Measurements from ENCODE around the gene LY6G5C. TPM values are rescaled to one million over a fixed set of nuclear protein-coding genes. Genes with fewer than 3 reads are reported as not detected.

The LY6G5C gene
- polyA plus RNA-seq, 1 donor = 2.7 TPM

GRCh38 chr6:31639449-31639861 lies 41.4 kb downstream of the LY6G5C start:
- DNase-seq = no peak

- no peak for DNase-seq
These were observed 41.8 kb downstream of the LY6G5C start for GRCh38 chr6:31639043-31639442.

- DNase-seq = no peak
These were observed 43.9 kb downstream of the LY6G5C start for GRCh38 chr6:31636698-31637596.

- no peak for DNase-seq
These were observed 45.8 kb downstream of the LY6G5C start for GRCh38 chr6:31634969-31635575.

- no peak for DNase-seq
These were observed 46.7 kb downstream of the LY6G5C start for GRCh38 chr6:31634131-31634530.

- no peak for DNase-seq
These were observed 47.4 kb downstream of the LY6G5C start for GRCh38 chr6:31633447-31633846.

- DNase-seq = no peak
These were observed 48.5 kb downstream of the LY6G5C start for GRCh38 chr6:31632279-31632946.

GRCh38 chr6:31631681-31632278 lies 49.1 kb downstream of the LY6G5C start:
- no peak for DNase-seq

GRCh38 chr6:31631209-31631608 lies 49.7 kb downstream of the LY6G5C start:
- no peak for DNase-seq

- DNase-seq = no peak
These were observed 50.5 kb downstream of the LY6G5C start for GRCh38 chr6:31630177-31630934.

- DNase-seq = no peak
These were observed 51.9 kb downstream of the LY6G5C start for GRCh38 chr6:31629014-31629413.

GRCh38 chr6:31627690-31628287 lies 53.1 kb downstream of the LY6G5C start:
- no peak for DNase-seq

GRCh38 chr6:31626952-31627351 lies 53.9 kb downstream of the LY6G5C start:
- DNase-seq = no peak

Other genes starting within 250 kb of the LY6G5C start
- 2.1 TPM for gene MICB, start 182.9 kb downstream of the LY6G5C start, polyA plus RNA-seq (ENCODE audit: insufficient read length)
- 11.9 TPM for gene MCCD1, start 152.1 kb downstream of the LY6G5C start, polyA plus RNA-seq (ENCODE audit: insufficient read length)
- 785 TPM for gene DDX39B, start 139.1 kb downstream of the LY6G5C start, polyA plus RNA-seq (ENCODE audit: insufficient read length)
- 8.6 TPM for gene ATP6V1G2, start 134.5 kb downstream of the LY6G5C start, polyA plus RNA-seq (ENCODE audit: insufficient read length)
- gene NFKBIL1, start 133.5 kb downstream of the LY6G5C start, polyA plus RNA-seq (ENCODE audit: insufficient read length) = 15.7 TPM
- 0.40 TPM for gene LTA, start 108.8 kb downstream of the LY6G5C start, polyA plus RNA-seq (ENCODE audit: insufficient read length)
- gene TNF, start 105.5 kb downstream of the LY6G5C start, polyA plus RNA-seq (ENCODE audit: insufficient read length) = 0.17 TPM
- gene LTB, start 98.6 kb downstream of the LY6G5C start, polyA plus RNA-seq (ENCODE audit: insufficient read length) = 0.91 TPM
- gene LST1, start 94.8 kb downstream of the LY6G5C start, polyA plus RNA-seq (ENCODE audit: insufficient read length) = 2.6 TPM
- gene NCR3, start 88.1 kb downstream of the LY6G5C start, polyA plus RNA-seq (ENCODE audit: insufficient read length) = not detected
- gene AIF1, start 65.8 kb downstream of the LY6G5C start, polyA plus RNA-seq (ENCODE audit: insufficient read length) = 60.5 TPM
- gene PRRC2A, start 60.4 kb downstream of the LY6G5C start, polyA plus RNA-seq (ENCODE audit: insufficient read length) = 184 TPM
- gene BAG6, start 28.4 kb downstream of the LY6G5C start, polyA plus RNA-seq (ENCODE audit: insufficient read length) = 242 TPM
- gene APOM, start 25.2 kb downstream of the LY6G5C start, polyA plus RNA-seq (ENCODE audit: insufficient read length) = 95.0 TPM
- gene C6orf47, start 20.3 kb downstream of the LY6G5C start, polyA plus RNA-seq (ENCODE audit: insufficient read length) = 18.2 TPM
- 27.5 TPM for gene GPANK1, start 16.1 kb downstream of the LY6G5C start, polyA plus RNA-seq (ENCODE audit: insufficient read length)
- 237 TPM for gene CSNK2B, start 15.0 kb downstream of the LY6G5C start, polyA plus RNA-seq (ENCODE audit: insufficient read length)
- gene LY6G5B, start 11.1 kb downstream of the LY6G5C start, polyA plus RNA-seq (ENCODE audit: insufficient read length) = 31.1 TPM
- 60.7 TPM for gene ABHD16A, start 22.3 kb upstream of the LY6G5C start, polyA plus RNA-seq (ENCODE audit: insufficient read length)
- gene LY6G6F, start 25.8 kb upstream of the LY6G5C start, polyA plus RNA-seq (ENCODE audit: insufficient read length) = 0.32 TPM
- gene LY6G6D, start 34.3 kb upstream of the LY6G5C start, polyA plus RNA-seq (ENCODE audit: insufficient read length) = not detected
- 1.1 TPM for gene LY6G6C, start 40.7 kb upstream of the LY6G5C start, polyA plus RNA-seq (ENCODE audit: insufficient read length)
- gene MPIG6B, start 42.3 kb upstream of the LY6G5C start, polyA plus RNA-seq (ENCODE audit: insufficient read length) = 1.7 TPM
- gene DDAH2, start 48.2 kb upstream of the LY6G5C start, polyA plus RNA-seq (ENCODE audit: insufficient read length) = 148 TPM
- gene CLIC1, start 55.5 kb upstream of the LY6G5C start, polyA plus RNA-seq (ENCODE audit: insufficient read length) = 268 TPM
- 62.2 TPM for gene MSH5, start 58.9 kb upstream of the LY6G5C start, polyA plus RNA-seq (ENCODE audit: insufficient read length)
- gene SAPCD1, start 81.6 kb upstream of the LY6G5C start, polyA plus RNA-seq (ENCODE audit: insufficient read length) = 16.0 TPM
- gene VWA7, start 96.3 kb upstream of the LY6G5C start, polyA plus RNA-seq (ENCODE audit: insufficient read length) = 8.5 TPM
- gene VARS1, start 114.7 kb upstream of the LY6G5C start, polyA plus RNA-seq (ENCODE audit: insufficient read length) = 69.7 TPM
- 71.7 TPM for gene LSM2, start 125.9 kb upstream of the LY6G5C start, polyA plus RNA-seq (ENCODE audit: insufficient read length)
- 3.8 TPM for gene HSPA1L, start 134.2 kb upstream of the LY6G5C start, polyA plus RNA-seq (ENCODE audit: insufficient read length)
- gene HSPA1A, start 134.5 kb upstream of the LY6G5C start, polyA plus RNA-seq (ENCODE audit: insufficient read length) = 72.3 TPM
- gene HSPA1B, start 146.7 kb upstream of the LY6G5C start, polyA plus RNA-seq (ENCODE audit: insufficient read length) = 112 TPM
- gene NEU1, start 181.8 kb upstream of the LY6G5C start, polyA plus RNA-seq (ENCODE audit: insufficient read length) = 66.3 TPM
- gene SLC44A4, start 197.9 kb upstream of the LY6G5C start, polyA plus RNA-seq (ENCODE audit: insufficient read length) = 52.6 TPM
- 84.3 TPM for gene EHMT2, start 216.6 kb upstream of the LY6G5C start, polyA plus RNA-seq (ENCODE audit: insufficient read length)
- 23.1 TPM for gene ZBTB12, start 221.0 kb upstream of the LY6G5C start, polyA plus RNA-seq (ENCODE audit: insufficient read length)
- 3.9 TPM for gene C2, start 246.7 kb upstream of the LY6G5C start, polyA plus RNA-seq (ENCODE audit: insufficient read length)